Breast epithelium (tissue), 4 donors: ENCODE results near the gene FBXW9. TPM values are rescaled to one million over a fixed set of nuclear protein-coding genes. Genes with fewer than 3 reads are reported as not detected.
"Not testable (repeated sequence)": the region's sequence is repeated elsewhere in the genome, so short reads cannot be mapped to it uniquely, and the experiment has no call there.

ENCODE experiments used
- DNase-seq, 2 donors: peaks; one replicate each; pipeline ENCODE4 v3.0.0-alpha.2; 2019; ENCODE audit warnings: low spot score in 2 of 2
- H3K27ac ChIP-seq, 2 donors: fragments of 200-600 bp; sonication (generic) in 1 of 2; one replicate each; pipeline ENCODE4 v1.5.1; 2016 to 2019; ENCODE audit warnings: mild to moderate bottlenecking in 1 of 2
- H3K27me3 ChIP-seq, 2 donors: fragments of 200-600 bp; sonication (generic) in 1 of 2; one replicate each; pipeline versions ENCODE4 v1.5.1 to v1.6.0; 2017 to 2019; ENCODE audit warnings: control low read depth in 1 of 2, mild to moderate bottlenecking in 1 of 2
- H3K36me3 ChIP-seq: fragments of 200-600 bp; one replicate; pipeline ENCODE4 v1.5.1; 2019
- H3K4me1 ChIP-seq, 2 donors: fragments of 200-600 bp; sonication (generic); one replicate each; pipeline ENCODE4 v1.5.1; 2016 to 2019; ENCODE audit warnings: control low read depth in 1 of 2
- H3K4me3 ChIP-seq, 3 donors: fragments of 200-600 bp; sonication (generic); 1 replicate in 2 of 3; 2 replicates in 1 of 3; pipeline ENCODE4 v1.5.1; 2016 to 2019; ENCODE audit warnings: mild to moderate bottlenecking in 3 of 3, moderate library complexity in 2 of 3
- H3K9me3 ChIP-seq, 2 donors: fragments of 200-600 bp; sonication (generic) in 1 of 2; one replicate each; pipeline ENCODE4 v1.5.1; 2016 to 2019; ENCODE audit warnings: control low read depth in 1 of 2
- CTCF ChIP-seq, 3 donors: fragments of 450-650 bp; IDR thresholded peaks; one replicate each; pipeline ENCODE4 v1.5.1; 2016 to 2017; ENCODE audit warnings: antibody characterized with exemption in 3 of 3, mild to moderate bottlenecking in 3 of 3, moderate library complexity in 3 of 3
- POLR2A ChIP-seq: fragments of 450-650 bp; IDR thresholded peaks from one replicate; pipeline ENCODE4 v1.6.1; 2016; ENCODE audit warnings: antibody characterized with exemption, mild to moderate bottlenecking, moderate library complexity
- POLR2AphosphoS5 ChIP-seq, 3 donors: sonication (generic); formaldehyde crosslinking; IDR thresholded peaks; one replicate each; pipeline ENCODE4 v1.6.1; 2017; ENCODE audit warnings: antibody characterized with exemption in 3 of 3
- intact Hi-C: fragments of 100-400 bp; cut with DNase I; formaldehyde crosslinking; loops from one replicate; pipeline ENCODE4 v1.15.1; 2023; ENCODE audit warnings: low total_unique reads
- total RNA-seq, 3 donors: library from RNA; depleted of rRNA; stranded (reverse); fragments of >200 nt; gene quantifications; one replicate each; pipeline ENCODE4 v1.1.0, GENCODE V29; 2016

Gene FBXW9
- total RNA-seq, 3 donors from 2014 or later: 4.8 to 13.8 (median 8.5) TPM

DNA sequence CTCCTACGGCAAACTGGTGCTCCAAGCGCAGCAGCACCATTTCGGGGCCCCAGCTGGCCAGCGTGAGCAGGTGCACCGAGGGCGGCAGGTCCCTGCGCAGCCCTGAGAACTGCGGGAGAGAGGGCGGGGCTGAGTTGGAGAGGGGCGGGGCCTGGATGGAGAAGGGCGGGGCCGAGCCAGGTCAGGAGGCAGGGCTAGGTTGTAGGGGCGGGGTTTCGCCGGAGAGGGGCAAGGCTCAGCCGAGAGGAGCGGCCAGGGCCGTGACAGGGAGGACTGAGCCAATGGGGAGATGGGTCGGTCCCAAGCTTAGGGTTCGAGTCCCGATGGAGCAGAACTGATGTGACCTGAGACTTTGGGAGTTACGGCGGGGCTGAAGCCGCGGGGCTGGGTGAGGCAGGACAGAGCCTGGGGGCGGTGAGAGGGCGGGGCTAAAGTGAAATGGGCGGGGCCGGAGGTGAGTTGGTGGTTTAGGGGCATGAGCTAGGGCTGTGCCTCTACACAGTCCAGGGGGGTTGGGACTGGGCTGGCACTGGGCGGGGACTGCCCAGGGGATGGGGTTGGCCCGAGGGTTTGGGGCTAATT lies 48.9 kb downstream of the FBXW9 start:
- intact Hi-C loops: no loop called here
- no peak overlapping the region for H3K27ac ChIP-seq
- peak overlapping the region in 2 of 3 donors; percentile 44 to 63 for H3K4me3 ChIP-seq
- peak in 1 of 2 donors; percentile 68 for DNase-seq
- no peak for TF ChIP-seq POLR2AphosphoS5 (IDR thresholded peaks at IDR 0.05)
- no peak for TF ChIP-seq POLR2A
- TF ChIP-seq CTCF (IDR thresholded peaks at IDR 0.05): no peak
- peaks cover 0 to 8% of the 10 kb centered on the region in 2 donors for H3K4me1 ChIP-seq
- H3K9me3 ChIP-seq: no peaks in the 10 kb centered on the region
- H3K36me3 ChIP-seq: no peaks in the 10 kb centered on the region
- H3K27me3 ChIP-seq: no peaks in the 10 kb centered on the region

DNA sequence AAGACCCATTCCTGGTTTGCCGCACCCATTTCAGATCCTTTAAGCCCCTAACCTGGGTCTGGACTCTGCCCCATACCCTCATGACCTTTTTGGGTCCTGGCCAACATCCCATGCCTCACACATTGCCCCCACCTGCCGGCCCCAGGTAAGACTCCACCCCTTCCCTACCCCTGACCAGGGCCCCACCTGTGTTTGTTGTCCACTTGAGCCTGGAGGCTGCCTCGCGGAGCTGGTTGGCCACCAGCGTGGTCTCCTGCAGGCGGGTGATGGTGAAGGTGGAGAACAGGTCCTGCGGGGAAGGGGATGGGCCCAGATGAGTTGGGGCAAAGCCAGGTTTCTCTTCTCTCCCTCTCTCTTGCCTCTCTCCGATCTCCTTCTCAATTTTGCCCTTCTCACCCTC lies 49.4 kb downstream of the FBXW9 start:
- Histone ChIP-seq H3K4me3 (no peak overlapping the region), H3K27ac (no peak overlapping the region), H3K9me3 (no peaks in the 10 kb centered on the region), H3K36me3 (no peaks in the 10 kb centered on the region), H3K27me3 (no peaks in the 10 kb centered on the region), H3K4me1 (peaks cover 0 to 8% of the 10 kb centered on the region in 2 donors)
- no peak for DNase-seq
- TF ChIP-seq POLR2AphosphoS5 (IDR thresholded peaks at IDR 0.05): no peak
- TF ChIP-seq CTCF (IDR thresholded peaks at IDR 0.05): no peak
- TF ChIP-seq POLR2A: no peak
- intact Hi-C loops: no loop called here

DNA sequence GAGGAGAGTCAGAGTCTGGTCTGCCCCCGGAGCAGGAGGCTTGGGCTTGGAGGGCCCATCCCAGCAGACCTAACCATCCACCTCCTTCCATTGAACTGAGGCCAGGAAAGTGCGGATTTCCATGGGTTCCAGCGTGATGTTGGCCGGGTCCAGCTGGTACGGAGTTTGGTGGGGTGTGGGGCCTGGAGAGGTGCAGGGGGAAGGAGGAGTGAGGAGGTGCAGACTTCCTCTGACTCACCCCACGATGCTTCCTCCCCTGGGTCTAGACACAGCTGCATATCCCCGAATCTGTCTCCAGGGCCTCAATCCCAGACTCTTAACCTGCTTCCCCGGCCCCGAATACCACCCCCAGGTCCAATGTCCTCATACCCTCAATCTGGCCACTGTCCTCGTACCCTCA lies 49.9 kb downstream of the FBXW9 start:
- DNase-seq: no peak
- Histone ChIP-seq H3K27me3 (no peaks in the 10 kb centered on the region), H3K4me1 (peaks cover 0 to 8% of the 10 kb centered on the region in 2 donors), H3K27ac (no peak overlapping the region), H3K4me3 (no peak overlapping the region), H3K36me3 (no peaks in the 10 kb centered on the region), H3K9me3 (no peaks in the 10 kb centered on the region)
- intact Hi-C loops: no loop called here
- TF ChIP-seq POLR2AphosphoS5 (IDR thresholded peaks at IDR 0.05): no peak
- TF ChIP-seq CTCF (IDR thresholded peaks at IDR 0.05): no peak
- no peak for TF ChIP-seq POLR2A

DNA sequence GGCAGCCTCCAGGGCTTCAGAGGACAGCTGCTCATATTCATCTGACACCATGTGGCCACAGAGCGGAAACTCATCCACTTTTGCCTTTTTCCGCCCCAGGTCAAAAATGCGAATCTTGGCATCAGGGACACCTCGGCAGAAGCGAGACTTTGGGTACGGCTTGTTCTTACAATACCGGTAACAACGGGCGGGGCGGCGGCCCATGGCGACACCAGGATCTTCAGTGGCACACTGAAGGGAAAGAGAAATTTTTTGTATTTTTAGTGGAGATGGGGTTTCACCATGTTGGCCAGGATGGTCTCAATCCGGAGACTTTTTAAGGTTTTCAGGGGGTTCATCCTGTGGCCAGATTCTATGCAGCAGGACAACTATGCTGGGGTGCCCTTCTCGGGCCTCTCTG lies 52.7 kb downstream of the FBXW9 start:
- not testable (repeated sequence) for H3K4me1 ChIP-seq, H3K36me3 ChIP-seq, H3K4me3 ChIP-seq, H3K27ac ChIP-seq, DNase-seq, H3K27me3 ChIP-seq, H3K9me3 ChIP-seq
- intact Hi-C loops: loop anchor here (5.0 kb wide), 1 partner anchor 876 kb away; the partner anchor contains the start of gene ZNF441

- Histone ChIP-seq H3K27ac (no peak overlapping the region), H3K4me3 (no peak overlapping the region), H3K4me1 (no peaks in the 10 kb centered on the region), H3K36me3 (no peaks in the 10 kb centered on the region), H3K9me3 (no peaks in the 10 kb centered on the region), H3K27me3 (no peaks in the 10 kb centered on the region)
- TF ChIP-seq CTCF (IDR thresholded peaks at IDR 0.05): no peak
- no peak for TF ChIP-seq POLR2A
- no peak for TF ChIP-seq POLR2AphosphoS5 (IDR thresholded peaks at IDR 0.05)
- intact Hi-C loops: loop anchor here (5.0 kb wide), 1 partner anchor 875 kb away; the partner anchor contains the start of gene ZNF441
- no peak for DNase-seq
Observed at GRCh38 chr19:12642506-12642905, 53.9 kb downstream of the FBXW9 start.
